ENCODE results near the gene CRACR2B. TPM values are rescaled to one million over a fixed set of nuclear protein-coding genes. Genes with fewer than 3 reads are reported as not detected.

The CRACR2B gene
- total and polyA plus RNA-seq, 2 of the 13 experiments (the other 11 are each of a cell fraction or from before 2014, with no cell fraction given) = 14.9 to 21.0 TPM

- no peak for TF ChIP-seq GRHL1 (CRISPR knock-in tag; conservative IDR thresholded peaks at IDR 0.05)
- TF ChIP-seq ZNF749 (CRISPR knock-in tag; IDR thresholded peaks at IDR 0.05; ENCODE audit: borderline replicate concordance) = no peak
- TF ChIP-seq SIN3A (IDR thresholded peaks at IDR 0.05; ENCODE audit: borderline replicate concordance, low read depth, low read length) = peak; percentile 50; the same call in 1 of the 2 replicates
- no peak for TF ChIP-seq ZNF263 (CRISPR knock-in tag; IDR thresholded peaks at IDR 0.05)
- no peak for TF ChIP-seq SSRP1 (CRISPR knock-in tag; IDR thresholded peaks at IDR 0.05)
- TF ChIP-seq ZNF629 (CRISPR knock-in tag; conservative IDR thresholded peaks at IDR 0.05) = no peak
- TF ChIP-seq, protein P1, sequence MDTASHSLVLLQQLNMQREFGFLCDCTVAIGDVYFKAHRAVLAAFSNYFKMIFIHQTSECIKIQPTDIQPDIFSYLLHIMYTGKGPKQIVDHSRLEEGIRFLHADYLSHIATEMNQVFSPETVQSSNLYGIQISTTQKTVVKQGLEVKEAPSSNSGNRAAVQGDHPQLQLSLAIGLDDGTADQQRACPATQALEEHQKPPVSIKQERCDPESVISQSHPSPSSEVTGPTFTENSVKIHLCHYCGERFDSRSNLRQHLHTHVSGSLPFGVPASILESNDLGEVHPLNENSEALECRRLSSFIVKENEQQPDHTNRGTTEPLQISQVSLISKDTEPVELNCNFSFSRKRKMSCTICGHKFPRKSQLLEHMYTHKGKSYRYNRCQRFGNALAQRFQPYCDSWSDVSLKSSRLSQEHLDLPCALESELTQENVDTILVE (CRISPR knock-in tag; IDR thresholded peaks at IDR 0.05) = no peak
- TF ChIP-seq GABPA (IDR thresholded peaks at IDR 0.05; ENCODE audit: low read depth, low read length) = no peak
- TF ChIP-seq GABPA (CRISPR knock-in tag; IDR thresholded peaks at IDR 0.05; ENCODE audit: low read depth) = peak; percentile 57; the same call in 1 of the 2 replicates
- TF ChIP-seq, protein P2, sequence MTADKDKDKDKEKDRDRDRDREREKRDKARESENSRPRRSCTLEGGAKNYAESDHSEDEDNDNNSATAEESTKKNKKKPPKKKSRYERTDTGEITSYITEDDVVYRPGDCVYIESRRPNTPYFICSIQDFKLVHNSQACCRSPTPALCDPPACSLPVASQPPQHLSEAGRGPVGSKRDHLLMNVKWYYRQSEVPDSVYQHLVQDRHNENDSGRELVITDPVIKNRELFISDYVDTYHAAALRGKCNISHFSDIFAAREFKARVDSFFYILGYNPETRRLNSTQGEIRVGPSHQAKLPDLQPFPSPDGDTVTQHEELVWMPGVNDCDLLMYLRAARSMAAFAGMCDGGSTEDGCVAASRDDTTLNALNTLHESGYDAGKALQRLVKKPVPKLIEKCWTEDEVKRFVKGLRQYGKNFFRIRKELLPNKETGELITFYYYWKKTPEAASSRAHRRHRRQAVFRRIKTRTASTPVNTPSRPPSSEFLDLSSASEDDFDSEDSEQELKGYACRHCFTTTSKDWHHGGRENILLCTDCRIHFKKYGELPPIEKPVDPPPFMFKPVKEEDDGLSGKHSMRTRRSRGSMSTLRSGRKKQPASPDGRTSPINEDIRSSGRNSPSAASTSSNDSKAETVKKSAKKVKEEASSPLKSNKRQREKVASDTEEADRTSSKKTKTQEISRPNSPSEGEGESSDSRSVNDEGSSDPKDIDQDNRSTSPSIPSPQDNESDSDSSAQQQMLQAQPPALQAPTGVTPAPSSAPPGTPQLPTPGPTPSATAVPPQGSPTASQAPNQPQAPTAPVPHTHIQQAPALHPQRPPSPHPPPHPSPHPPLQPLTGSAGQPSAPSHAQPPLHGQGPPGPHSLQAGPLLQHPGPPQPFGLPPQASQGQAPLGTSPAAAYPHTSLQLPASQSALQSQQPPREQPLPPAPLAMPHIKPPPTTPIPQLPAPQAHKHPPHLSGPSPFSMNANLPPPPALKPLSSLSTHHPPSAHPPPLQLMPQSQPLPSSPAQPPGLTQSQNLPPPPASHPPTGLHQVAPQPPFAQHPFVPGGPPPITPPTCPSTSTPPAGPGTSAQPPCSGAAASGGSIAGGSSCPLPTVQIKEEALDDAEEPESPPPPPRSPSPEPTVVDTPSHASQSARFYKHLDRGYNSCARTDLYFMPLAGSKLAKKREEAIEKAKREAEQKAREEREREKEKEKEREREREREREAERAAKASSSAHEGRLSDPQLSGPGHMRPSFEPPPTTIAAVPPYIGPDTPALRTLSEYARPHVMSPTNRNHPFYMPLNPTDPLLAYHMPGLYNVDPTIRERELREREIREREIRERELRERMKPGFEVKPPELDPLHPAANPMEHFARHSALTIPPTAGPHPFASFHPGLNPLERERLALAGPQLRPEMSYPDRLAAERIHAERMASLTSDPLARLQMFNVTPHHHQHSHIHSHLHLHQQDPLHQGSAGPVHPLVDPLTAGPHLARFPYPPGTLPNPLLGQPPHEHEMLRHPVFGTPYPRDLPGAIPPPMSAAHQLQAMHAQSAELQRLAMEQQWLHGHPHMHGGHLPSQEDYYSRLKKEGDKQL (CRISPR knock-in tag; IDR thresholded peaks at IDR 0.05; ENCODE audit: low read depth) = no peak
- TF ChIP-seq, protein P3, sequence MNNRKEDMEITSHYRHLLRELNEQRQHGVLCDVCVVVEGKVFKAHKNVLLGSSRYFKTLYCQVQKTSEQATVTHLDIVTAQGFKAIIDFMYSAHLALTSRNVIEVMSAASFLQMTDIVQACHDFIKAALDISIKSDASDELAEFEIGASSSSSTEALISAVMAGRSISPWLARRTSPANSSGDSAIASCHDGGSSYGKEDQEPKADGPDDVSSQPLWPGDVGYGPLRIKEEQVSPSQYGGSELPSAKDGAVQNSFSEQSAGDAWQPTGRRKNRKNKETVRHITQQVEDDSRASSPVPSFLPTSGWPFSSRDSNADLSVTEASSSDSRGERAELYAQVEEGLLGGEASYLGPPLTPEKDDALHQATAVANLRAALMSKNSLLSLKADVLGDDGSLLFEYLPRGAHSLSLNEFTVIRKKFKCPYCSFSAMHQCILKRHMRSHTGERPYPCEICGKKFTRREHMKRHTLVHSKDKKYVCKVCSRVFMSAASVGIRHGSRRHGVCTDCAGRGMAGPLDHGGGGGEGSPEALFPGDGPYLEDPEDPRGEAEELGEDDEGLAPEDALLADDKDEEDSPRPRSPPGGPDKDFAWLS (CRISPR knock-in tag; IDR thresholded peaks at IDR 0.05; ENCODE audit: borderline replicate concordance) = no peak
- no peak for TF ChIP-seq KLF12 (CRISPR knock-in tag; IDR thresholded peaks at IDR 0.05; ENCODE audit: borderline replicate concordance)
- TF ChIP-seq TSC22D2 (CRISPR knock-in tag; IDR thresholded peaks at IDR 0.05; ENCODE audit: borderline replicate concordance) = no peak
- TF ChIP-seq POLR2A (IDR thresholded peaks at IDR 0.05; ENCODE audit: insufficient read depth in 1 of 2, low read depth in 2 of 2, low read length in 2 of 2) = peak in 1 of 2 experiments; percentile 66; a peak in 2 of 4 replicates
- no peak for TF ChIP-seq ZNF768 (CRISPR knock-in tag; IDR thresholded peaks at IDR 0.05)
- no peak for TF ChIP-seq HCFC1 (IDR thresholded peaks at IDR 0.05; ENCODE audit: low read depth, low read length)
- TF ChIP-seq, protein P4, sequence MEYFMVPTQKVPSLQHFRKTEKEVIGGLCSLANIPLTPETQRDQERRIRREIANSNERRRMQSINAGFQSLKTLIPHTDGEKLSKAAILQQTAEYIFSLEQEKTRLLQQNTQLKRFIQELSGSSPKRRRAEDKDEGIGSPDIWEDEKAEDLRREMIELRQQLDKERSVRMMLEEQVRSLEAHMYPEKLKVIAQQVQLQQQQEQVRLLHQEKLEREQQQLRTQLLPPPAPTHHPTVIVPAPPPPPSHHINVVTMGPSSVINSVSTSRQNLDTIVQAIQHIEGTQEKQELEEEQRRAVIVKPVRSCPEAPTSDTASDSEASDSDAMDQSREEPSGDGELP (IDR thresholded peaks at IDR 0.05; ENCODE audit: borderline replicate concordance, low read depth) = no peak
- TF ChIP-seq ZNF234 (CRISPR knock-in tag; conservative IDR thresholded peaks at IDR 0.05) = no peak
- TF ChIP-seq SALL1 (CRISPR knock-in tag; IDR thresholded peaks at IDR 0.05) = 0 out of 2 replicates have a peak, but pooled peaks have one; percentile 17
- no peak for TF ChIP-seq DR1 (CRISPR knock-in tag; IDR thresholded peaks at IDR 0.05)
Measured at GRCh38 chr11:819943-820649, 7.6 kb upstream of the CRACR2B start (continued).

All from HepG2 (cell line).